Measurements from ENCODE around the gene GNG8. TPM values are rescaled to one million over a fixed set of nuclear protein-coding genes. Genes with fewer than 3 reads are reported as not detected.

GNG8 gene
- polyA plus RNA-seq, 10 donors = 0.65 to 1.9 (median 0.80) TPM; not detected in 7

DNA sequence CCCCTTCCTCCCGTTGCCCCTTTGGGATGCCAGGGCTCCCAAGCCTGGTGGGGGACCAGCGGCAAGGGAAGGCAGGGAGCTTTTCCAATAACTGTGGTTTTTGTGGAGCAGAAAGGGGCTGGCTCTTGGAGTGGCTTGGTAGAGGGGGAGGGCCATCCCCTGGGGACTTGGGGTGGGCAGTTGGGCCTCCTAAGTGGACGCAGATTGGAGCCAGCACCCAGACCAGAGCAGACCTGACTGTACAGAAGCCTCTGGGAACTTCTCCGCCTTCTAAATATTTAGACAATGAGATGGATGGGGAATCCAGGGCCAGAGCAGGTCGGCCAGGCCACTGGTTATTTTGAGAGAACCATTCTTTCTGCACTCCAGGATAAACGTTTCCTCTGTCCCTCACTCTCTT lies 15.3 kb downstream of the GNG8 start:
- DNase-seq = no peak

DNA sequence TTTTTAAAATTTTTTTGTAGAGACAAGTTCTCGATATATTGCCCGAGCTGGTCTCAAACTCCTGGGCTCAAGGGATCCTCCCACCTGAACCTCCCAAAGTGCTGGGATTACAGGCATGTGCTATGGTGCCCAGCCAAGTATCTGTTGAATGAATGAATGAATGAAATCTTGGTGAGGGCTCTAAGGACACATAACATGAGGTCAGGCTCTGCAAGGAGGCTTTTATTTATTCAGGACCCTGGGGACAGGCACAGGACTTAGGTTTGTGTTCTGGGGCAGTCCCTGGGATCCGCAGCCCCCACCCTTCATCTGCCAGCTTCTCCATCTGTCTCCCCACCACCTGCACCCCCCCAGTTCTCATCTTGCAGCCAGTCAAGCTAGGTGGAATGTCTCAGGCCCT lies 15.7 kb downstream of the GNG8 start:
- DNase-seq = no peak

GRCh38 chr19:46618670-46619231 lies 17.3 kb downstream of the GNG8 start:
- DNase-seq = peak in 1 of 3 donors; percentile 59

DNA sequence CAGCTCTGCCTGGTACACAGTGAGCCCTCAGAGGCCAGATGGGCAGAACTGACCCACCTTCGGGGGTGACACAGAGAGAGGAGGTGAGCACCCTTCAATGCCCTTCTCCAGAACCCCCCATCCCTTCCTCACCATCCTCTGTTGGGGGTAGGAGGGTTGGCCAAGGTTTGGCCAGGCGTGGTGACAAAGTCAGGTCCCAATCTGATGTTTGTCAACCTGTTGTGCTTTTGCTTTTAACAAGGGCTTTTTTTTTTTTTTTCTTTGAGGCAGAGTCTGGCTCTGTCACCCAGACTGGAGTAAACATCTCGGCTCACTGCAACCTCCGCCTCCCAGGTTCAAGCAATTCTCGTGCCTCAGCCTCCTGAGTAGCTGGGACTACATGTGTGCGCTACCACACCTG lies 18.4 kb downstream of the GNG8 start:
- no peak for DNase-seq

GRCh38 chr19:46616631-46617322 lies 19.2 kb downstream of the GNG8 start:
- DNase-seq = peak in 1 of 3 donors; percentile 65

DNA sequence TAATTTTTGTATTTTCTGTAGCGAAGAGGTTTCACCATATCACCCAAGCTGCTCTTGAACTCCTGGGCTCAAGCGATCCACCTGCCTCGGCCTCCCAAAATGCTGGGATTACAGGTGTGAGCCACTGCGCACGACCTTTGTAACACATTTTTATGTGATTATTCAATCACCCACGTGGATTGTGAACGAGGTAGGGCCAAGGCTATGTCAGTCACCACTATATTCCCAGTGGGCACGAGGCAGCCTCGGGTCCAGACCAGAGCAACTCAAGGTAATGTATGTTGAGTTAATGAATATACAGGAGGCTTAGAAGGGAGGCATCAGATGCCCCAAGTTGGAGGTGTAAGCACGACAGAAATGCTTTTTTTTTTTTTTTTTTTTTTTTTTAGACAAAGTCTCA lies 20.0 kb downstream of the GNG8 start:
- no peak for DNase-seq

GRCh38 chr19:46614114-46614722 lies 21.8 kb downstream of the GNG8 start:
- DNase-seq = peak; percentile 73 to 90 (median 86)

GRCh38 chr19:46613525-46613924 lies 22.5 kb downstream of the GNG8 start:
- no peak for DNase-seq

GRCh38 chr19:46611776-46612175 lies 24.2 kb downstream of the GNG8 start:
- no peak for DNase-seq

DNA sequence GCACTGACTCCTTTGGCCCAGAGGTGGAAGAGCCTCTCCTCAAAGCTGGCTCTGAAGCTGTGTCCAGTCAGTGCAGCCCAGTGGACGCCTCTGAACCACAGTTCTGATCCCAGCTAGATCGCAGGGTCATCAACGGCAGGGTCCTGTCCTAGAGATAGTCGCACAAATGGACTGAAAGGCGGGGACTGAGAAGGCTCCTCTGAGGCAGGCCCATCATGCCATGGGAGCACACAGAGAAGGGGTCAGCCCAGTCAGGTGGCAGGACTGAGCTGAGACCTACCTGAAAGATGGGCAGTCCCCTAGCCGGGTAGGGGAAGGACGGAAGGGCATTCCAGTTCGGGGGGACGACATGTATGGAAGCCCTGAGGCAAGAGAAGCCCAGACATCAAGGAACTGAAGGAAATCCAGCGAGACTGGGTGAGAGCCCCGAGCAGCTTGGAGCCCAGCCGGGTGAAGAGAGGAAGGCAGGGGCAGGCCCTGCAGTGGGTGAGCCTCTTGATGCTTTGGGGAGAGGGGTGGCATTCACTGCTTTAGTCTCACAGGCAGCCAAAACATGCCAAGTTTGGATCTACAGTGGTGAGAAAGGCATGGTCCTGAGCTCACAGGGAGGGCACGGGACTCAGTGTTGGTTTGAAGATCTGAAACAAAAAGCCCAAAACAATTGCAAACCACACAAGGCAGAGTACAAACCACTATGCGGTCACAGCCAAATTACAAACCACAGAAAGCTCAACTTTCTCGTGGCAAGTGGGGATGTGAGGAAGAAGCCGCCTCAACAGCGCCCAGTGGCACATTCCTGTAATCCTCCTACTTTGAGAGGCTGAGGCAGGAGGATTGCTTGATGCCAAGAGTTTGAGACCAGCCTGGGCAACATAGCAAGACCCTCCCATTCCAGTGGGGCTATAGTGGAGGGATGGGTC lies 24.9 kb downstream of the GNG8 start:
- no peak for DNase-seq

DNA sequence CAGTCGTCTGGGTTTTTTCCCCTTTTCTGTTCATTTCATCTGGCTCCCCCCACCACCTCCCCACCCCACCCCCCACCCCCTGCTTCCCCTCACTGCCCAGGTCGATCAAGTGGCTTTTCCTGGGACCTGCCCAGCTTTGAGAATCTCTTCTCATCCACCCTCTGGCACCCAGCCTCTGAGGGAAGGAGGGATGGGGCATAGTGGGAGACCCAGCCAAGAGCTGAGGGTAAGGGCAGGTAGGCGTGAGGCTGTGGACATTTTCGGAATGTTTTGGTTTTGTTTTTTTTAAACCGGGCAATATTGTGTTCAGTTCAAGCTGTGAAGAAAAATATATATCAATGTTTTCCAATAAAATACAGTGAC lies 25.6 kb downstream of the GNG8 start:
- DNase-seq = no peak

GRCh38 chr19:46609511-46610412 lies 26.2 kb downstream of the GNG8 start:
- no peak for DNase-seq

GRCh38 chr19:46608581-46609345 lies 27.2 kb downstream of the GNG8 start:
- DNase-seq = no peak

DNA sequence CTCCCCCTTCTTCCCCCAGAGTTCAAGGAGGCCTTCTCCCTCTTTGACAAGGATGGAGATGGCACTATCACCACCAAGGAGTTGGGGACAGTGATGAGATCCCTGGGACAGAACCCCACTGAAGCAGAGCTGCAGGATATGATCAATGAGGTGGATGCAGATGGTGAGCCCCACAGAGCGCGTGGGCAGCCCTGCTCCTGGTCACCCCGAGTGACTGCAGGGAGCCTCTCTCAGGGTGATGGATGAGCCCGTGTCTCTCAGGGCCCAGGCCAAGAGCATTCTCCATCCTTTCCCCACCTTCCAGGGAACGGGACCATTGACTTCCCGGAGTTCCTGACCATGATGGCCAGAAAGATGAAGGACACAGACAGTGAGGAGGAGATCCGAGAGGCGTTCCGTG lies 27.8 kb downstream of the GNG8 start:
- no peak for DNase-seq

DNA sequence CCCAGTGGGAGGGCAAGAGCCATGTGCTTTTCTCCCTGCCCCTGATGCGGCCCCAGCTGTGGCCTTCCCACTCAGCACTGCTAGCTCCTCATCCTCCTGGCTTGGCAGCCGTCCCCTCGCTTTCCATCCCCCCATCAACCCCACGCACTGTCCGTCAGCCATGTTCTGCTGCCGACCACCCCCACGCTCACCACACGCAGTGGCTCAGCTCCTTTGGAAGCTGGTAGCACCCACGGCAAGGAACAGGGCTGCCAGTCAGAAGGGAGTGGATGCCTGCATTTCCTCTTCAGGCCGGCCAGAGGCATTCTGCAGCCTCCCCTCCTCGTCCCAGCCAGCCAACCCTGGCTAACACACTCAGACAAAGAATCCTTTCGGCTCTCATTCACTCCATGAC lies 28.6 kb downstream of the GNG8 start:
- no peak for DNase-seq

DNA sequence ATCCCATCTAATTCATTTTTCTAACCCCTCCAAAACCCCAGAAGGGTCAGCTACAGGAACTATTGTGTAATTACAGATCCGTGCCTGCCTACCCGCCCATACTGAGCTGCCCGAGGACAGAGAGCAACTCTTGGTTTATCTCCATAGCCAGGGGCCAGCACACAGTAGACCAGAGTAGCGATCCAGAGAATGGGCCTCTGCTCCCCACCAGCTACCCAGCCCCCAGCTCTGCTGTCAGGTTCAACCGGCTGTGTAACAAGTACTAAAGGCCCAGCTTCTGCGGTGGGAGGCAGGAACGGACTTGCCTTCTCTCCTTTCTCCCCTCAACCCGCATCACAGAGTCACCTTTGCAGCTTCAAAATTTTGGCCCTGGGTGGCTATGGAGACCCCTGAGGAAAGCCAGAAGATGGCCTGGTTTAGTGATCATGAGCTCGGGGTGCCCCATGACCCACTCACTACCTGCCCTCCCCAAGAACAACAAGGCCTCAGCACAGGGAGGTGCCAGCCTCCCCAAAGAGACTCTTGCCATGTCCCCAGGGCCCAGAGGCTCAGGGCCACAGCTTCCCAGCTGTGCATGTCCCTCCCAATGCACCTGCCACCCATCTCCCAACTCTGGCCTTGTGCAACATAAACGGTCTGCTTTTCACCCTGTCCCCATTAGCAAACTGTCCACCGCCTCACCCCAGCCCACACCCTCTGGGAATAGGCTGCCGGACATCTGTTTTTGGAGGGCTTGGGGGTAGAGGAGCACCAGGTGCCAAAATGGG lies 29.1 kb downstream of the GNG8 start:
- DNase-seq = no peak

GRCh38 chr19:46606019-46606418 lies 30.0 kb downstream of the GNG8 start:
- DNase-seq = no peak

DNA sequence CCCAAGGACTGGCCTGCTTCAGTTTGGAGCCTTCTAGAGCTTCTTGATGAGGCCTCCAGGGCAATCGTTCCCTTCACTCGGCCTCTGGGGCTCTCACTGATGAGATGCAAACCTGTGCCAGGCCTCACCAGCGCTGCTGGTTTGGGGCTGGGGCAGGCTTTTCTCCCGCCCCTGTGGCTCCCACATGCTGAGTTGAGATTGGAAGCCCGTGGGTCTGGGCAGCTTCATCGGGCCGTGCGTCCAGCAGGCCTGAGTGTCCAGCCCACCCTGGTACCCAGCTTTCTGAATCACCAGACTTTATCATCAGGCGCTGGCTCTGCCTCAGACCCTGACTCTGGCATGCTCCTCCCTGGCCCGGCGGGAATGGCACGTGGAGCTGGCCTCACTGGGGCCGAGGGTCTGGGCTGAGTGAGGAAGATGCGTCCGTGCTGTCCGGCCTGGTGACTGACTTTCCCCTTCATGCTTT lies 30.6 kb downstream of the GNG8 start:
- DNase-seq = no peak

DNA sequence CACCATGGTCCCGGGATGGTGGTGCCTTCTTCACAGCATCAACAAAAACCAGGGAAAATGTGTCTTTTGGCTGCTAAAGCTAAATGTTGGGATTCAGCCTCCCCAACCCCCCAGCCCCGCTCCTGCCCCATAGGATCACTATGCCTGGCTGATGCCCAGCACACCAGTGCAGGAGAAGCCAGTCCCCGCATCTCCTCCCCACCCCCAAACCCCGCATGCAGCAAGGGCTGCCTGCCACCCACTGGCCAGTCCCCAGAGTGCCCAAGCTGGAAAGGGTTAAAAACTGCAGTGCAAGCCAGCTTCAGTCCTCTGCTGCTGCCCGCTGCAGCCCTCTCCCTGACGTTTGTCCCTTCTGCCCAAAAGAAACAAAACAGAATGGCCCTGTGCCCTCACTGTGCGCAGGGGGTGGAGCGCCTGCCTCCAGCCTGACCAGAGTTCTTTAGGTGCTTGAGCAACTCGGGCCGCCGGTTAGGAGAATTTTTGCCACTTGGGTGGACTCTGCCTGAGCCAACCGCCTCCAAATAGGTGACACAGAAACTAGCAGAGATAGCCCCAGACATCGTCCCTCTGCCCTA lies 31.1 kb downstream of the GNG8 start:
- no peak for DNase-seq
